Measurements from ENCODE around the gene NMU. TPM values are rescaled to one million over a fixed set of nuclear protein-coding genes. Genes with fewer than 3 reads are reported as not detected.

The NMU gene
- total and polyA plus RNA-seq, 9 of the 15 experiments (the other 6 are each of a cell fraction or from before 2014, with no cell fraction given): 73.8 to 846 (median 599) TPM

- no peak for TF ChIP-seq CCNT2 (IDR thresholded peaks at IDR 0.05; ENCODE audit: borderline replicate concordance, extremely low read depth, insufficient read length, low read depth, low read length)
- TF ChIP-seq NKRF (IDR thresholded peaks at IDR 0.05; ENCODE audit: borderline replicate concordance): peak; percentile 64
- TF ChIP-seq MLLT1 (IDR thresholded peaks at IDR 0.05): peak; percentile 74 to 89
- 0 out of 2 replicates have a peak, but pooled peaks have one; percentile 13 for TF ChIP-seq ELF4 (CRISPR knock-in tag; IDR thresholded peaks at IDR 0.05)
- TF ChIP-seq ZNF311 (CRISPR knock-in tag; IDR thresholded peaks at IDR 0.05): no peak
- no peak for TF ChIP-seq ZNF766 (CRISPR knock-in tag; conservative IDR thresholded peaks at IDR 0.05)
- TF ChIP-seq ARHGAP35 (IDR thresholded peaks at IDR 0.05; ENCODE audit: partially characterized antibody): no peak
- TF ChIP-seq ILK (tag; IDR thresholded peaks at IDR 0.05; ENCODE audit: borderline replicate concordance, low read depth): no peak
- TF ChIP-seq EP400 (IDR thresholded peaks at IDR 0.05): peak; percentile 19; the same call in 1 of the 2 replicates
- TF ChIP-seq KDM2B (CRISPR knock-in tag; IDR thresholded peaks at IDR 0.05): no peak
- TF ChIP-seq ZNF175 (CRISPR knock-in tag; IDR thresholded peaks at IDR 0.05; ENCODE audit: low read depth): 0 out of 2 replicates have a peak, but pooled peaks have one; percentile 31
- peak; percentile 16; the same call in 1 of the 2 replicates for TF ChIP-seq REST (IDR thresholded peaks at IDR 0.05; ENCODE audit: borderline replicate concordance)
- TF ChIP-seq REST (CRISPR knock-in tag; IDR thresholded peaks at IDR 0.05; ENCODE audit: low read depth): no peak
- 0 out of 2 replicates have a peak, but pooled peaks have one; percentile 6 for TF ChIP-seq ARID2 (IDR thresholded peaks at IDR 0.05)
- 0 out of 4 replicates have a peak, but pooled peaks of 1 of the 2 experiments have one; percentile 20 for TF ChIP-seq SIN3A (IDR thresholded peaks at IDR 0.05; ENCODE audit: borderline replicate concordance in 2 of 2, control insufficient read depth in 1 of 2, low read depth in 2 of 2, low read length in 2 of 2)
These were observed 2.2 kb downstream of the NMU start (continued) for GRCh38 chr4:55633903-55634302.

All from K562 (cell line).